ENCODE results near the gene ALPL. TPM values are rescaled to one million over a fixed set of nuclear protein-coding genes. Genes with fewer than 3 reads are reported as not detected.

ALPL gene
- total and polyA plus RNA-seq, 10 donors = 19.5 to 222 (median 58.1) TPM

DNA sequence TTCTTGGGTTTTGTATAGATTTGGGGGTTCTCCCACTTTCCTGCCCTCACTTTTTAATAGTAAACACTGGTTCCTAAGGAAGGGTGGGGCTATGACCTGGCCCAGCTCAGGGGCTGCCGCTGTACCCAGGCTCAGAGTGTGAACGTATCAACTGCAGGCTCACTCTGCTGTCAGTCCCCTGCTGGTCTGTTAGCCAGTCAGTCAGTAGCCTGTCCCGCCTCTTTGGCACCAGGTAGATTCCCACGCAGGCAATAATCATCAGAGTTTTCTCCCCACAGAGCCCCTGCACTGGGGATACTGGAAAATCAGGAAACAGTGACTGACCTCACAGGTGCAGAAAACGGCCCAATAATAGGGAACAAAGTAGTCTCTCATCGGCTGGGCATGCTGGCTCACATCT lies 15.0 kb upstream of the ALPL start:
- WGBS, 5 donors = 79 to 88% (median 86%) methylated on average over 4 to 6 of the region's 6 CpGs
- peaks cover 0 to 2% (median 0%) of the 10 kb centered on the region in 8 donors for H3K9me3 ChIP-seq
- intact Hi-C loops (cut with DNase I; ENCODE audit: low total_unique reads) = no loop called here

DNA sequence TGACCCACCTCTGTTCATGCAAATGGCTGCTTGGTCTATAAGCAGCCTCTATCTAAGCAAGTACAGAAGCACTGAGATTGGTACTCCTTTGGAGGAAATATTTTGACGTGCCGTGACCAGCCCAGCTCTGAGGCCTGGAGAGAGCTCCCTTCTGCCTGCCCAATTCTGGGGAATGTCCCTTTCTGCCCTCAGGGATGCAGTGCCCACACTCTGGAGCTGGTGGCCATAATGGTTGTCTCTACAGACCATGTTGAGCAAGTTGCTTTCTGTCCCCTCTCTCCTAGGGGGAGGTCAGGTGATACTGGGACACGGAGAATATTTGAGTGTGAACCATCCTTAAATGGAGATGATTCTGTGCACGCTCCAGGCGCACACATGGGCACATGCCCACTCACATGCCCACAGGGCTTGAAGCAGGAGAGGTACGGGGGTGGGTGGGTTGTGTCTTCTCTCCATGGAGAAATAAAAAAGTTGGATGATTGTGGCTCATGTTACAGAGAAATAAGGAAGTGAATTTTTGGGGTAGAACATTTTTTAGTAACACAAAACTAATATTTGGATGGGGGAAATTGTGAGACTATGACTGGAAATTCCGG lies 13.9 kb upstream of the ALPL start:
- Histone ChIP-seq H3K36me3 (no peaks in the 10 kb centered on the region), H3K27ac (no peak overlapping the region), H3K4me3 (no peak overlapping the region), H3K27me3 (replicated peaks in 1 of 7) (peaks cover 0 to 12% (median 0%) of the 10 kb centered on the region in 7 donors), H3K4me1 (no peaks in the 10 kb centered on the region), H3K9me3 (peaks cover 0 to 9% (median 0%) of the 10 kb centered on the region in 8 donors)
- TF ChIP-seq POLR2A (IDR thresholded peaks at IDR 0.05) = no peak
- TF ChIP-seq, protein P1, sequence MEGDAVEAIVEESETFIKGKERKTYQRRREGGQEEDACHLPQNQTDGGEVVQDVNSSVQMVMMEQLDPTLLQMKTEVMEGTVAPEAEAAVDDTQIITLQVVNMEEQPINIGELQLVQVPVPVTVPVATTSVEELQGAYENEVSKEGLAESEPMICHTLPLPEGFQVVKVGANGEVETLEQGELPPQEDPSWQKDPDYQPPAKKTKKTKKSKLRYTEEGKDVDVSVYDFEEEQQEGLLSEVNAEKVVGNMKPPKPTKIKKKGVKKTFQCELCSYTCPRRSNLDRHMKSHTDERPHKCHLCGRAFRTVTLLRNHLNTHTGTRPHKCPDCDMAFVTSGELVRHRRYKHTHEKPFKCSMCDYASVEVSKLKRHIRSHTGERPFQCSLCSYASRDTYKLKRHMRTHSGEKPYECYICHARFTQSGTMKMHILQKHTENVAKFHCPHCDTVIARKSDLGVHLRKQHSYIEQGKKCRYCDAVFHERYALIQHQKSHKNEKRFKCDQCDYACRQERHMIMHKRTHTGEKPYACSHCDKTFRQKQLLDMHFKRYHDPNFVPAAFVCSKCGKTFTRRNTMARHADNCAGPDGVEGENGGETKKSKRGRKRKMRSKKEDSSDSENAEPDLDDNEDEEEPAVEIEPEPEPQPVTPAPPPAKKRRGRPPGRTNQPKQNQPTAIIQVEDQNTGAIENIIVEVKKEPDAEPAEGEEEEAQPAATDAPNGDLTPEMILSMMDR (IDR thresholded peaks at IDR 0.05 in 8 of 11, conservative IDR thresholded peaks at IDR 0.05 in 3 of 11) = no peak
- no peak for TF ChIP-seq POLR2AphosphoS5 (IDR thresholded peaks at IDR 0.05)
- no peak for DNase-seq
- intact Hi-C loops (cut with DNase I; ENCODE audit: low total_unique reads) = no loop called here
- WGBS, 5 donors = 78 to 91% (median 89%) methylated on average over 5 to 7 of the region's 7 CpGs

More for the DNA sequence above, 15.0 kb upstream of the ALPL start:
- TF ChIP-seq POLR2AphosphoS5 (IDR thresholded peaks at IDR 0.05) (no peak), POLR2A (IDR thresholded peaks at IDR 0.05) (no peak)
- TF ChIP-seq, protein P1 (IDR thresholded peaks at IDR 0.05 in 8 of 11, conservative IDR thresholded peaks at IDR 0.05 in 3 of 11) = no peak
- Histone ChIP-seq H3K27ac (no peak overlapping the region), H3K4me3 (no peak overlapping the region), H3K36me3 (no peaks in the 10 kb centered on the region), H3K27me3 (replicated peaks in 1 of 7) (peaks cover 0 to 14% (median 0%) of the 10 kb centered on the region in 7 donors), H3K4me1 (no peaks in the 10 kb centered on the region)
- no peak for DNase-seq

DNA sequence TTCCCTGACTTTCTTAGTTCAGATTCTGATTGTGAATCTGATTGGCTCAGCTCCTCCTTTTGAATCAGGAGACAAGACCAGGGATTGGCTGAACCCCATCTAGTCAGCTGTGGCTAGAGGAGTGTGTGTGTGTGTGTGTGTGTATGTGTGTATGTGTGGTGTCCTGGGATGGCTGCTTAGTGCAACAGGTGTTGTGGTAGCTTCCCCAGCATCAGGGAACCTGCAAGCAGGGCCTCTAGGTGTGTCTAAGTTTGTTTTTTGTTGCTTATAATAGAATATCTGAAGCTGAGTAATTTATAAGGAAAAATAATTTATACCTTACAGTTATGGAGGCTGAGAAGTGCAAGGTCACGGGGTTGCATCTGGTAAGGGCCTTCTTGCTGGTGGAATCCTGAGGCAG lies 13.2 kb upstream of the ALPL start:
- Histone ChIP-seq H3K4me1 (no peaks in the 10 kb centered on the region), H3K27me3 (replicated peaks in 1 of 7) (peaks cover 0 to 11% (median 0%) of the 10 kb centered on the region in 7 donors), H3K27ac (no peak overlapping the region), H3K9me3 (peaks cover 0 to 9% (median 0%) of the 10 kb centered on the region in 8 donors), H3K36me3 (no peaks in the 10 kb centered on the region), H3K4me3 (no peak overlapping the region)
- TF ChIP-seq POLR2AphosphoS5 (IDR thresholded peaks at IDR 0.05) = no peak
- TF ChIP-seq, protein P1 (IDR thresholded peaks at IDR 0.05 in 8 of 11, conservative IDR thresholded peaks at IDR 0.05 in 3 of 11) = no peak
- 71 to 92% (median 82%) methylated on average over 1 of the region's 1 CpG for WGBS, 5 donors
- intact Hi-C loops (cut with DNase I; ENCODE audit: low total_unique reads) = no loop called here
- DNase-seq = no peak

DNA sequence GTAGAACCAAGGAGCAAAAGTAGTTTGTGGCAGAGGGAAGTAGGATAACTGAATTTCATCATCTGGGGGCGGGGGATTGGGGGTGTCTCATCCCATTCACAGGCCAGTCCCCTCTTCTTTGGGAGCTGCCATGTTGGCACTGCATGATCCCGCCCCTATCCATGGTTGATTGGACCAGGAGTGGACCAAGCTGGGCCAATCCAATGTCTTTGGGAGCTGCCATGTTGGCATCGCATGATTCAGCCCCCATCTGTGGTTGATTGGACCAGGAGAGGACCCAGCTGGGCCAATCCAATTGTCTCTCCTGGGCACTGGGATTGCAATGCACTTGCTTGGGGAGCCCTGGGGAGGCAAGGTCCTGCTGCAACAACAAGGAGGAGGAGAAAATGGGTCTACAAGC lies 12.3 kb upstream of the ALPL start:
- Histone ChIP-seq H3K36me3 (no peaks in the 10 kb centered on the region), H3K27me3 (replicated peaks in 1 of 7) (peaks cover 0 to 5% (median 0%) of the 10 kb centered on the region in 7 donors), H3K4me1 (no peaks in the 10 kb centered on the region), H3K4me3 (no peak overlapping the region), H3K27ac (no peak overlapping the region), H3K9me3 (peaks cover 0 to 9% (median 0%) of the 10 kb centered on the region in 8 donors)
- WGBS, 5 donors = 59 to 85% (median 80%) methylated on average over 2 to 3 of the region's 3 CpGs
- intact Hi-C loops (cut with DNase I; ENCODE audit: low total_unique reads) = no loop called here
- no peak for DNase-seq
- no peak for TF ChIP-seq POLR2AphosphoS5 (IDR thresholded peaks at IDR 0.05)
- TF ChIP-seq POLR2A (IDR thresholded peaks at IDR 0.05) = no peak
- TF ChIP-seq, protein P1 (IDR thresholded peaks at IDR 0.05 in 8 of 11, conservative IDR thresholded peaks at IDR 0.05 in 3 of 11) = no peak
